Measurements from ENCODE around the gene ITGB1BP1. TPM values are rescaled to one million over a fixed set of nuclear protein-coding genes. Genes with fewer than 3 reads are reported as not detected.

The ITGB1BP1 gene
- total RNA-seq, 1 experiment from 2014 or later, result 68.1 TPM

GRCh38 chr2:9419541-9419940 is 3.8 kb downstream of the ITGB1BP1 start:
- peaks cover 4% of the 10 kb centered on the region; the same call in 1 of the 2 replicates for H4K20me1 ChIP-seq (ENCODE audit: insufficient read depth)
- no peaks in the 10 kb centered on the region for H3K27me3 ChIP-seq (ENCODE audit: insufficient read depth, low read depth)
- no peak overlapping the region for H3K27ac ChIP-seq
- H2AFZ ChIP-seq, result no peak overlapping the region
- H3F3A ChIP-seq (ENCODE audit: insufficient read depth, low read depth), result no peaks in the 10 kb centered on the region
- POLR2A ChIA-PET (ENCODE audit: unreplicated experiment), result no interaction called here
- no peak for DNase-seq
- no peak overlapping the region for H3K4me2 ChIP-seq
- no peak for TF ChIP-seq EZH2 (IDR thresholded peaks at IDR 0.05; ENCODE audit: low read depth)
- TF ChIP-seq, protein P1, sequence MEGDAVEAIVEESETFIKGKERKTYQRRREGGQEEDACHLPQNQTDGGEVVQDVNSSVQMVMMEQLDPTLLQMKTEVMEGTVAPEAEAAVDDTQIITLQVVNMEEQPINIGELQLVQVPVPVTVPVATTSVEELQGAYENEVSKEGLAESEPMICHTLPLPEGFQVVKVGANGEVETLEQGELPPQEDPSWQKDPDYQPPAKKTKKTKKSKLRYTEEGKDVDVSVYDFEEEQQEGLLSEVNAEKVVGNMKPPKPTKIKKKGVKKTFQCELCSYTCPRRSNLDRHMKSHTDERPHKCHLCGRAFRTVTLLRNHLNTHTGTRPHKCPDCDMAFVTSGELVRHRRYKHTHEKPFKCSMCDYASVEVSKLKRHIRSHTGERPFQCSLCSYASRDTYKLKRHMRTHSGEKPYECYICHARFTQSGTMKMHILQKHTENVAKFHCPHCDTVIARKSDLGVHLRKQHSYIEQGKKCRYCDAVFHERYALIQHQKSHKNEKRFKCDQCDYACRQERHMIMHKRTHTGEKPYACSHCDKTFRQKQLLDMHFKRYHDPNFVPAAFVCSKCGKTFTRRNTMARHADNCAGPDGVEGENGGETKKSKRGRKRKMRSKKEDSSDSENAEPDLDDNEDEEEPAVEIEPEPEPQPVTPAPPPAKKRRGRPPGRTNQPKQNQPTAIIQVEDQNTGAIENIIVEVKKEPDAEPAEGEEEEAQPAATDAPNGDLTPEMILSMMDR (conservative IDR thresholded peaks at IDR 0.05), result no peak
- peaks cover 12% of the 10 kb centered on the region for H3K4me1 ChIP-seq (replicated peaks; ENCODE audit: insufficient read depth)
- intact Hi-C loops (cut with micrococcal nuclease; ENCODE audit: unreplicated experiment), result no loop called here
- H3K9me3 ChIP-seq (ENCODE audit: insufficient read depth, low read depth), result no peaks in the 10 kb centered on the region
- BruUV-seq (replicated peaks), result no TSS peak
- H3K9me2 ChIP-seq (ENCODE audit: insufficient read depth), result no peaks in the 10 kb centered on the region
- H3K79me2 ChIP-seq (ENCODE audit: low read depth), result peaks cover 68% of the 10 kb centered on the region
- no peak overlapping the region for H3K4me3 ChIP-seq
- H3K36me3 ChIP-seq (ENCODE audit: low read depth), result no peaks in the 10 kb centered on the region
- CTCF ChIA-PET, result no interaction called here

- Histone ChIP-seq H3K4me1 (replicated peaks; ENCODE audit: insufficient read depth) (peaks cover 9% of the 10 kb centered on the region), H4K20me1 (ENCODE audit: insufficient read depth) (peaks cover 4% of the 10 kb centered on the region; the same call in 1 of the 2 replicates), H3K9me3 (ENCODE audit: insufficient read depth, low read depth) (no peaks in the 10 kb centered on the region), H3K9me2 (ENCODE audit: insufficient read depth) (no peaks in the 10 kb centered on the region), H3K27ac (no peak overlapping the region), H2AFZ (no peak overlapping the region), H3K79me2 (ENCODE audit: low read depth) (peaks cover 60% of the 10 kb centered on the region), H3F3A (ENCODE audit: insufficient read depth, low read depth) (no peaks in the 10 kb centered on the region), H3K36me3 (ENCODE audit: low read depth) (0 out of 2 replicates have a peak, but pooled peaks cover 3% of the 10 kb centered on the region), H3K4me2 (no peak overlapping the region), H3K4me3 (no peak overlapping the region), H3K27me3 (ENCODE audit: insufficient read depth, low read depth) (no peaks in the 10 kb centered on the region)
- BruUV-seq (replicated peaks), result no TSS peak
- intact Hi-C loops (cut with micrococcal nuclease; ENCODE audit: unreplicated experiment), result no loop called here
- TF ChIP-seq, protein P1 (conservative IDR thresholded peaks at IDR 0.05), result no peak
- TF ChIP-seq EZH2 (IDR thresholded peaks at IDR 0.05; ENCODE audit: low read depth), result no peak
- ChIA-PET POLR2A (ENCODE audit: unreplicated experiment) (no interaction called here), CTCF (no interaction called here)
- no peak for DNase-seq
Measured at GRCh38 chr2:9418746-9419145, 4.6 kb downstream of the ITGB1BP1 start.

- H3F3A ChIP-seq (ENCODE audit: insufficient read depth, low read depth), result no peaks in the 10 kb centered on the region; the same call in 1 of the 2 replicates
- H3K9me2 ChIP-seq (ENCODE audit: insufficient read depth), result no peaks in the 10 kb centered on the region
- 0 out of 2 replicates have a peak, but pooled peaks cover 3% of the 10 kb centered on the region for H3K36me3 ChIP-seq (ENCODE audit: low read depth)
- H3K27ac ChIP-seq, result no peak overlapping the region
- intact Hi-C loops (cut with micrococcal nuclease; ENCODE audit: unreplicated experiment), result no loop called here
- H4K20me1 ChIP-seq (ENCODE audit: insufficient read depth), result peaks cover 4% of the 10 kb centered on the region; the same call in 1 of the 2 replicates
- no peak for DNase-seq
- POLR2A ChIA-PET (ENCODE audit: unreplicated experiment), result no interaction called here
- H3K79me2 ChIP-seq (ENCODE audit: low read depth), result peaks cover 56% of the 10 kb centered on the region
- no TSS peak for BruUV-seq (replicated peaks)
- no peak for TF ChIP-seq EZH2 (IDR thresholded peaks at IDR 0.05; ENCODE audit: low read depth)
- TF ChIP-seq, protein P1 (conservative IDR thresholded peaks at IDR 0.05), result no peak
- no peak overlapping the region for H3K4me2 ChIP-seq
- no peaks in the 10 kb centered on the region for H3K9me3 ChIP-seq (ENCODE audit: insufficient read depth, low read depth)
- H3K4me1 ChIP-seq (replicated peaks; ENCODE audit: insufficient read depth), result peaks cover 9% of the 10 kb centered on the region
- no peaks in the 10 kb centered on the region for H3K27me3 ChIP-seq (ENCODE audit: insufficient read depth, low read depth)
- no peak overlapping the region for H2AFZ ChIP-seq
- CTCF ChIA-PET, result interaction anchor here (0.6 kb wide), 2 partner anchors 27 to 33 kb away, joined by 10 to 11 read pairs; no protein-coding TSS in a partner anchor
- H3K4me3 ChIP-seq, result no peak overlapping the region
Measured at GRCh38 chr2:9417725-9418124, 5.6 kb downstream of the ITGB1BP1 start.

All from PC-9 (cell line).